ENCODE results near the gene ZFYVE9.

- no peak for TF ChIP-seq CTCF (conservative IDR thresholded peaks at IDR 0.05; ENCODE audit: low read length)
- TF ChIP-seq EZH2phosphoT487 (IDR thresholded peaks at IDR 0.05; ENCODE audit: borderline replicate concordance) = no peak
Observed at GRCh38 chr1:52189898-52190480, 48.1 kb downstream of the ZFYVE9 start.

Data from Loucy (cell line).